ENCODE results near the gene UBTF.

The UBTF gene

GRCh38 chr17:44213403-44214229 is 5.9 kb downstream of the UBTF start:
- DNase-seq: no peak

GRCh38 chr17:44212507-44213402 is 6.7 kb downstream of the UBTF start:
- DNase-seq: no peak

GRCh38 chr17:44211281-44212265 is 7.9 kb downstream of the UBTF start:
- no peak for DNase-seq

GRCh38 chr17:44210342-44211192 is 8.9 kb downstream of the UBTF start:
- DNase-seq: peak; percentile 91

GRCh38 chr17:44209786-44210341 is 9.6 kb downstream of the UBTF start:
- DNase-seq: peak; percentile 46

- DNase-seq: no peak
These were observed 11.7 kb downstream of the UBTF start for GRCh38 chr17:44207743-44208142.

GRCh38 chr17:44207319-44207718 is 12.2 kb downstream of the UBTF start:
- no peak for DNase-seq

- DNase-seq: no peak
These were observed 12.7 kb downstream of the UBTF start for GRCh38 chr17:44206825-44207155.

GRCh38 chr17:44205962-44206824 is 13.3 kb downstream of the UBTF start:
- no peak for DNase-seq

GRCh38 chr17:44204441-44204882 is 15.0 kb downstream of the UBTF start:
- DNase-seq: no peak

GRCh38 chr17:44203731-44204440 is 15.6 kb downstream of the UBTF start:
- peak; percentile 47 for DNase-seq

GRCh38 chr17:44202756-44203155 is 16.7 kb downstream of the UBTF start:
- no peak for DNase-seq

- no peak for DNase-seq
These were observed 18.9 kb downstream of the UBTF start for GRCh38 chr17:44200478-44201155.

- DNase-seq: peak; percentile 100
These were observed 19.7 kb downstream of the UBTF start, which contains the start of gene ATXN7L3 for GRCh38 chr17:44199553-44200477. Gene ATXN7L3 (minus strand): TSS chr17:44199884. CDS start chr17:44198070, 1,814 bp downstream.

GRCh38 chr17:44198721-44199552 is 20.5 kb downstream of the UBTF start:
- DNase-seq: peak; percentile 59

- peak; percentile 34 for DNase-seq
These were observed 21.3 kb downstream of the UBTF start for GRCh38 chr17:44197980-44198720.
